Osteoblast (primary cell): ENCODE results near the gene HGFAC. TPM values are rescaled to one million over a fixed set of nuclear protein-coding genes. Genes with fewer than 3 reads are reported as not detected.

ENCODE experiments used
- DNase-seq: peaks from one replicate; pipeline ENCODE4 v3.0.0; 2011; ENCODE audit warnings: low spot score, mixed read lengths; ENCODE audit not compliant: insufficient read length; ENCODE audit errors: missing footprints
- H2AFZ ChIP-seq: 2 replicates; pipeline ENCODE4 v1.6.0; 2011; ENCODE audit warnings: mild to moderate bottlenecking, low read length
- H3K27ac ChIP-seq: 2 replicates; pipeline ENCODE4 v1.5.1; 2011; ENCODE audit warnings: mild to moderate bottlenecking, low read depth, low read length, moderate library complexity
- H3K27me3 ChIP-seq: 2 replicates; pipeline ENCODE4 v1.6.0; 2012; ENCODE audit warnings: mild to moderate bottlenecking, control low read depth, inconsistent platforms, low read length, moderate library complexity; ENCODE audit not compliant: insufficient read depth
- H3K36me3 ChIP-seq: 2 replicates; pipeline ENCODE4 v1.5.1; 2011; ENCODE audit warnings: mild to moderate bottlenecking, low read length, control low read depth, moderate library complexity; ENCODE audit not compliant: insufficient read depth
- H3K4me1 ChIP-seq: 2 replicates; pipeline ENCODE4 v1.5.1; 2011; ENCODE audit warnings: mild to moderate bottlenecking, low read length, control low read depth, moderate library complexity; ENCODE audit not compliant: insufficient read depth
- H3K4me2 ChIP-seq: 2 replicates; pipeline ENCODE4 v1.6.0; 2011; ENCODE audit warnings: mild to moderate bottlenecking, low read length; ENCODE audit not compliant: insufficient read depth
- H3K4me3 ChIP-seq: fragments of 200-600 bp; sonication (generic); 3 replicates; pipeline ENCODE4 v1.5.1; 2012; ENCODE audit warnings: mild to moderate bottlenecking, low read length, inconsistent platforms; ENCODE audit not compliant: insufficient read depth
- H3K79me2 ChIP-seq: 2 replicates; pipeline ENCODE4 v1.6.0; 2012; ENCODE audit warnings: mild to moderate bottlenecking, low read length, control low read depth, inconsistent platforms; ENCODE audit not compliant: insufficient read depth
- H3K9me3 ChIP-seq: 2 replicates; pipeline ENCODE4 v1.5.1; 2011; ENCODE audit warnings: low read depth, low read length, control low read depth
- H4K20me1 ChIP-seq: 2 replicates; pipeline ENCODE4 v1.6.0; 2012; ENCODE audit warnings: mild to moderate bottlenecking, low read length, control low read depth; ENCODE audit not compliant: insufficient read depth
- total RNA-seq: library from RNA; depleted of rRNA; stranded (reverse); fragments of >200 nt; gene quantifications from 2 replicates; pipeline ENCODE4 v1.2.3, GENCODE V29; 2012
- TF ChIP-seq, protein P1 (sequence below): IDR thresholded peaks from 2 replicates; pipeline ENCODE4 v1.5.1; 2011; ENCODE audit warnings: mild to moderate bottlenecking, low read depth, low read length, moderate library complexity; ENCODE audit errors: extremely low read depth

The HGFAC gene
- total RNA-seq, 1 donor: not detected

DNA sequence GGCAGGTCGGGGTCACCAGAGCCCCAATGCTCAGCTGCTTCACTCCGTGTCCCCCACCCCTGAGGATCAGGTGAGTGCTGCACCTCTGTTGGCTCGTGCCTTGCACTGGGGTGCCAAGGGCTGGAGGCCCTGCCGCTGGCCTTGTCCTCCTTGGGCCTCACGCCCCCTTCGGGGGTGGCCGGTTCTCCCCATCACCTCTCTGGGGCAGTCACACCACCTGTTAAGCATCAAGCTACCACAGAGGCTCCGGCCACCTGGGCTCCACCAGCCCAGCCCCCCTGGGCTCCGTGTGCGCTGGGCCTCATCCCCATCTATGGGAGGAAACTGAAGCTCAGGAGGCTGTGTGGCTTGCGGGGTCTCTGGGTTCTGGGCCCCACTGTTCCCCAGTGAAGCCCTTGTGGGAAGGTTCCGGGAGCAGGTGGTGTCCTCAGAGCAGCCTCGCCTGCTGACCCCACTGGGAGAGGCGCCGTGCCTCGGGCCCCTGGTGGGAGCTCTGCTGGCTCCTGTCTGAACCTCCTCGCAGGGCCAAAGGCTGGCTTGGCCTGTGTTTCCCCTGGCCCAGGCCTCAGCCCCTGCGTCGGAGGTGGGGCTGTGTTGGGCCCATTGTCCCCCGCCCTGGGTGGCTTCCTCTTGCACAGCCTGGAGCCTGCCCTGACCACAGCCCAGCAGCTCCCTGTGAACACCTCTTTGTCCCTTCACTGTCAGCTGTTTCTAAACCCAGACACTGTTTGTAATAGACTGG lies 52.1 kb downstream of the HGFAC start:
- H3K36me3 ChIP-seq: no peaks in the 10 kb centered on the region
- H3K79me2 ChIP-seq: no peaks in the 10 kb centered on the region
- no peaks in the 10 kb centered on the region for H3K9me3 ChIP-seq
- peaks cover 24% of the 10 kb centered on the region for H3K4me1 ChIP-seq
- H3K4me2 ChIP-seq: no peak overlapping the region
- H3K27me3 ChIP-seq: peaks cover 3% of the 10 kb centered on the region
- no peak for DNase-seq
- H4K20me1 ChIP-seq: peaks cover 7% of the 10 kb centered on the region
- H3K4me3 ChIP-seq: no peak overlapping the region
- TF ChIP-seq, protein P1, sequence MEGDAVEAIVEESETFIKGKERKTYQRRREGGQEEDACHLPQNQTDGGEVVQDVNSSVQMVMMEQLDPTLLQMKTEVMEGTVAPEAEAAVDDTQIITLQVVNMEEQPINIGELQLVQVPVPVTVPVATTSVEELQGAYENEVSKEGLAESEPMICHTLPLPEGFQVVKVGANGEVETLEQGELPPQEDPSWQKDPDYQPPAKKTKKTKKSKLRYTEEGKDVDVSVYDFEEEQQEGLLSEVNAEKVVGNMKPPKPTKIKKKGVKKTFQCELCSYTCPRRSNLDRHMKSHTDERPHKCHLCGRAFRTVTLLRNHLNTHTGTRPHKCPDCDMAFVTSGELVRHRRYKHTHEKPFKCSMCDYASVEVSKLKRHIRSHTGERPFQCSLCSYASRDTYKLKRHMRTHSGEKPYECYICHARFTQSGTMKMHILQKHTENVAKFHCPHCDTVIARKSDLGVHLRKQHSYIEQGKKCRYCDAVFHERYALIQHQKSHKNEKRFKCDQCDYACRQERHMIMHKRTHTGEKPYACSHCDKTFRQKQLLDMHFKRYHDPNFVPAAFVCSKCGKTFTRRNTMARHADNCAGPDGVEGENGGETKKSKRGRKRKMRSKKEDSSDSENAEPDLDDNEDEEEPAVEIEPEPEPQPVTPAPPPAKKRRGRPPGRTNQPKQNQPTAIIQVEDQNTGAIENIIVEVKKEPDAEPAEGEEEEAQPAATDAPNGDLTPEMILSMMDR: no peak
- H2AFZ ChIP-seq: no peak overlapping the region
- H3K27ac ChIP-seq: no peak overlapping the region

DNA sequence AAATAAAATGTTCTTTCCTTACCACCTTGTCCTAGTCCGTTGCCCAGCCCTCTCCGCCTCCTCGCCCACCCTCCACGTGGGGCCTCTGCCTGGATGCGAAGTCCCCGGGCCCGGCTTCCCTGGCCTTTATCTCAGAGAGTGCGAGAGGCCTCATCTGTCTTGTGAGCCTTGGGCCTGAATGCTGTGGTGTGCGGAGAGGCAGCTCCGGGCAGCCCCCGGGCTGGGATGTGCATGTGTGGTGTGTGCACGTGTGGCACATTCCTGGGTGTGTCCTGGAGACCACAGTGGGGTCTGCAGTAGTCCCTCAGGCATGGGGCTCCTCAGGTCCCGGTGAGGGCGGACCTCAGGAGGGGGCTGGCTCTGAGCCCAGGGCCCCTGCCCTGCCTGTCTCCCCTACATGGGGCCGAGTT lies 52.7 kb downstream of the HGFAC start:
- H4K20me1 ChIP-seq: peaks cover 7% of the 10 kb centered on the region
- no peaks in the 10 kb centered on the region for H3K9me3 ChIP-seq
- no peaks in the 10 kb centered on the region for H3K36me3 ChIP-seq
- TF ChIP-seq, protein P1: no peak
- peaks cover 22% of the 10 kb centered on the region for H3K4me1 ChIP-seq
- H3K27me3 ChIP-seq: peaks cover 3% of the 10 kb centered on the region
- H3K4me3 ChIP-seq: no peak overlapping the region
- H3K4me2 ChIP-seq: no peak overlapping the region
- no peaks in the 10 kb centered on the region for H3K79me2 ChIP-seq
- DNase-seq: no peak
- no peak overlapping the region for H2AFZ ChIP-seq
- no peak overlapping the region for H3K27ac ChIP-seq

DNA sequence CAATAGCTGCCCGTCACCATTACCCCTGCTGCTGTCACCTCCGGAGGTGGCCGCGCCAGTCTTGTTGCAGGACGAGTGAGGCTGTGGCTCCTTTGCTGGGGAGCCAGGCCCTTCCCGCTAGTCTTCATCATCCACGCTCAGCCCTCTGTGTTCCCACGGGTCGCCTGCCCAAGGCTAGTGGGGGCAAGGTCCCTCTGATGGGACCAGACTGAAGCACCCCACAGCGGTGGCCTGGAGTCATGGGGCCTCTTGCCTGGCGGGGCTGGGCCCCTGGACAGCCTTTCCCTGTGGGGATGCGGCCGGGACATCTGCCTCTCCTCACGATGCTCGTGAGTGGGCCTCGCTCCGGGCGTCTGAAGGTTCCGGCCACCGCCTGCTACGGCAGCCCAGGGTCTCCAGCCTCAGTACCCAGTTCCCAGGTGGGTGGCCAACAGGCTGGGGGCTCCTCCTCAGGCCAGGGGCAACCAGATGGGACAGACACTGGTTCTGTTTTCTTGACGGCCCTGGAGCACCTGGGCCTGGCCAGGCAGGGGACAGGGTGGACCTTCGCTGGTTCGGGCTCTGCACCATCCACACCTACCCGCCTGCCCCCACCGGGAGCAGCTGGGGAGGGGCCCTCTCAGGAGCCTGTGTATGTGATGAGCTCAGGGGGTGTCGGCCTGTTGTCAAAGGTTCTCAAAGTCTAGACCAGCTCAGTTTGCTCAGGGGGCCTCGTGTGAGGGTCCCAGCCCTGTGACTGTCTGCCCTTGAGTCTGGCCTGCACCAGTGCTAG lies 53.6 kb downstream of the HGFAC start:
- Histone ChIP-seq H4K20me1 (peaks cover 7% of the 10 kb centered on the region), H3K36me3 (no peaks in the 10 kb centered on the region)
- no peak for DNase-seq

More for the DNA sequence above, 53.6 kb downstream of the HGFAC start:
- Histone ChIP-seq H3K9me3 (no peaks in the 10 kb centered on the region), H3K4me3 (no peak overlapping the region), H3K79me2 (no peaks in the 10 kb centered on the region), H3K4me2 (no peak overlapping the region), H3K4me1 (peaks cover 20% of the 10 kb centered on the region), H3K27me3 (peaks cover 3% of the 10 kb centered on the region), H3K27ac (no peak overlapping the region), H2AFZ (no peak overlapping the region)
- TF ChIP-seq, protein P1: no peak
